ENCODE measurements around the gene IL20RB.
A peak's percentile ranks its signal among the peaks of the same experiment; 100 is the strongest.

IL20RB gene

DNA sequence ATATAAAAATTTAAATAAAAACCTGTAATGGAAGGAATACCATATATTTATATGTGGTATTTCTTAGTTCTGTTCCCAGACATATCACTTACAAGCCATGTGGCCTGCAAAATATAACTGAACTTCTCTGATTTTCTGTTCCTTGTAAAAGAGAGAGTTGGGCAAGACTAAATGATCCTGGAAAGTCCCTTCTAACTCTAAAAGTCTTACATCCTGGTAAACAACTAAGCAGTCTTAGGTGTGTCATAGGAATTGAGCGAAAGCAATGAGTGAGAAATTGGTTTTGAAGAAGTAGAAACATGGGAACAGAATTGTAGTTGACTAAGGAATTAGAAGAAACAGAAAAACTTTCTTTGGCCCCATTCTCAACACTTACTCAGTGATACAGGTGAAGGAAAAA is 25.3 kb upstream of the IL20RB start:
- no peak overlapping the region for H3K4me3 ChIP-seq (ENCODE audit: low read depth, low read length)
- TF ChIP-seq, protein P1, sequence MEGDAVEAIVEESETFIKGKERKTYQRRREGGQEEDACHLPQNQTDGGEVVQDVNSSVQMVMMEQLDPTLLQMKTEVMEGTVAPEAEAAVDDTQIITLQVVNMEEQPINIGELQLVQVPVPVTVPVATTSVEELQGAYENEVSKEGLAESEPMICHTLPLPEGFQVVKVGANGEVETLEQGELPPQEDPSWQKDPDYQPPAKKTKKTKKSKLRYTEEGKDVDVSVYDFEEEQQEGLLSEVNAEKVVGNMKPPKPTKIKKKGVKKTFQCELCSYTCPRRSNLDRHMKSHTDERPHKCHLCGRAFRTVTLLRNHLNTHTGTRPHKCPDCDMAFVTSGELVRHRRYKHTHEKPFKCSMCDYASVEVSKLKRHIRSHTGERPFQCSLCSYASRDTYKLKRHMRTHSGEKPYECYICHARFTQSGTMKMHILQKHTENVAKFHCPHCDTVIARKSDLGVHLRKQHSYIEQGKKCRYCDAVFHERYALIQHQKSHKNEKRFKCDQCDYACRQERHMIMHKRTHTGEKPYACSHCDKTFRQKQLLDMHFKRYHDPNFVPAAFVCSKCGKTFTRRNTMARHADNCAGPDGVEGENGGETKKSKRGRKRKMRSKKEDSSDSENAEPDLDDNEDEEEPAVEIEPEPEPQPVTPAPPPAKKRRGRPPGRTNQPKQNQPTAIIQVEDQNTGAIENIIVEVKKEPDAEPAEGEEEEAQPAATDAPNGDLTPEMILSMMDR (IDR thresholded peaks at IDR 0.05; ENCODE audit: insufficient read depth, low read depth, low read length, missing control alignments): no peak
- peak; percentile 40 for DNase-seq (ENCODE audit: low read depth)

DNA sequence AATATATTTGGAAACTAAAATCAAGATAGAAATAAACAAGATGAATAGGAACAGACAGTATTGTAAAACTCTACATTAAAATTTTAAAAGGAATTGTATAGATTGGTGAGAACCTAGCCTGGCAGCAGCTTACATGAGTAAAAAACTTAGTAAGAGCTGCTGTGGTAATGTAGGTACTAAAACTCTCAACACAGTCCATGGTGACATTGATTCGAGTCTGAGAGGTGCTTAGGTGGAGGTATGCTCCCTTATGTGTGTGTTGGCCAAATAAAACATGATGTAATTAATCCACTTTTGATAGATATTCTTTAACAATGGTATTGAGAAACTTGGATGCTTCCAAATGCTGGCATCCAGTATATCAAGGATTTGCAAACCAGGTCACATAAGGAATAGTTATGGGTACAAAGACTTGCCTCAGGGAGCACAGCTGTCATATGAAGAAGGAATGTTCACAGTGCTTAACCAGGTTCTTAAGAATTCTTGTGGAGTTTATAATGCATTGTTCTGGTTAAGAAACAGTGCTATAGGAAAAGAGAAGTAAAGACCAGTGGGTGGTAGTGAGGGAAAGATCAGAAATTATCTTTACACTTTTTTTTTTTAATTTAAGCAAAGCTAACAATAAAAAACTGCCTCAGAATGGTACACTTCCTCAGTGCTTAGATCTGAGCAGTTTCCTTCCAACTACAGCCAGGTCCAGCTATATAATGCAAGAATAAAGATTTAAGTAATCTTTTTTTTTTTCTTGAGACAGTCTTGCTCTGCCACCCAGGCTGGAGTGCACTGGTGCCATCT is 24.6 kb upstream of the IL20RB start:
- TF ChIP-seq, protein P1 (IDR thresholded peaks at IDR 0.05; ENCODE audit: insufficient read depth, low read depth, low read length, missing control alignments): no peak
- H3K4me3 ChIP-seq (ENCODE audit: low read depth, low read length): no peak overlapping the region
- DNase-seq (ENCODE audit: low read depth): peak; percentile 21

DNA sequence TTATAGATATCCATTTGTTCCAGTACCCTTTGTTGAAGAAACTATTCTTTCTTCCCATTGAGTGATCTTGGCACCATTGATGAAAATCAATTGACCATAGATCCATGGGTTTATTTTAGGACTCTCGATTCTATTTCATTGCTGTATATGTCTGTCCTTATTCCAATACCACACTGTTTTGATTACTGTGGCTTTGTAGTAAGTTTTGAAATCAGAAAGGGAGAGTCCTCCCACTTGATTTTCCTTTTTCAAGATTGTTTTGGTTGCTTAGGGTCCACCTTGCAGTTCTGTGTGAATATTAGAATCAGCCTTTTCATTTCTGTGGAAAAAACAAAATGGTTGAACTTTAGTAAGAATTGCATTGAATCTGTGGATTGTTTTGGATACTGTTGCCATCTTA is 20.6 kb upstream of the IL20RB start:
- no peak overlapping the region for H3K4me3 ChIP-seq (ENCODE audit: low read depth, low read length)
- DNase-seq (ENCODE audit: low read depth): no peak
- TF ChIP-seq, protein P1 (IDR thresholded peaks at IDR 0.05; ENCODE audit: insufficient read depth, low read depth, low read length, missing control alignments): no peak

DNA sequence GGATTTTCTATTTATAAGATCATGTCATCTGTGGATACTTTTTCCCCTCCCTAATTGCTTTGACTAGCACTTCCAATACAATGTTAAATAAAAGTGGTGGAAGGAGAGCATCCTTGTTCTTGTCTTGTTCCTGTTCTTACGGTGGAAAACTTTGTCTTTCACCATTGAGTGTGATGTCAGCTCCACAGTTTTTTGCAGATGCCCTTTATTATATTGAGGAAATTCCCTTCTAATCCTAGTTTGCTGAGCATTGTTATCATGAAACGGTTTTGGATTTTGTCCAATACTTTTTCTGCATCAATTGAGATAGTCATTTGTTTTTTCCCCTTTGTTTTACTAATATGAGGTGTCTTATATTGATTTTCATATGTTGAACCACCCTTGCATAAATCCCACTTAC is 19.9 kb upstream of the IL20RB start:
- no peak for DNase-seq (ENCODE audit: low read depth)
- TF ChIP-seq, protein P1 (IDR thresholded peaks at IDR 0.05; ENCODE audit: insufficient read depth, low read depth, low read length, missing control alignments): no peak

DNA sequence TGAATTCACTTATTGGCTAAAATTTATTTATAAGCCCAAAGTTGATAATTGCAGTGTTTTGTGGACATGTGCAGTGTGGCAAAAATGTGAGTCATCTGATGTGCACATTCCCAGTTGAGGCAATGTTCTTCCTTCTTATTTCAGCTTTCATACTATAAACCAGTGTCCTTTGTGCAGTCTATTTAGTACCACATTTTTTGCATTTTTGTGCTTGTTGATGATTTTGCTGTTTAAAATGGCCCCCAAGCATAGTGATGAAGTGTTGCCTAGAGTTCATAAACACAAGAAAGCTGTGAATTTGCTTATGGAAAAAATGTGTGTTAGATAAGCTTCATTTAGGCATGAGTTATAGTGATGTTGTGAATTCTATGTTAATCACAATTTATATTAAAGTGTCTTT is 19.4 kb upstream of the IL20RB start:
- TF ChIP-seq, protein P1 (IDR thresholded peaks at IDR 0.05; ENCODE audit: insufficient read depth, low read depth, low read length, missing control alignments): no peak
- no peak overlapping the region for H3K4me3 ChIP-seq (ENCODE audit: low read depth, low read length)
- DNase-seq (ENCODE audit: low read depth): no peak

More for the DNA sequence above, 19.9 kb upstream of the IL20RB start:
- H3K4me3 ChIP-seq (ENCODE audit: low read depth, low read length): no peak overlapping the region

DNA sequence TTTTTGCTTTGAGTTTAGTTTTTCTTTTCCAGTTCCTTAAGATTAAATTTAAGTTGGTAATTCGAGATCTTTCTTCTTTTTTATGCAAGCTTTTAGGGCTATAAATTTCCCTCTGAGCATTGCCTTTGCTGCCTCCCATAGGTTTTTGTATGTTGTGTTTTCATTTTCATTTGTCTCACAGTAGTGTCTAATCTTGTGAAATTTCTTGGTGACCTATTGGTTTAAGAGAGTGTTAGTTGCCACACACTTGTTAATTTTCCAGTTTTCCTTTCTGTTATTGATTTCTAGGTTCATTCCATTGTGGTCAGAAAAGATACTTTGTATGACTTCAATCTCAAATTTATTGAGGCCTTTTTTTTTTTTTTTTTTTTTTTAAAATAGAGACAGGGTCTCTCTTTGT is 18.3 kb upstream of the IL20RB start:
- DNase-seq (ENCODE audit: low read depth): peak; percentile 12
- TF ChIP-seq, protein P1 (IDR thresholded peaks at IDR 0.05; ENCODE audit: insufficient read depth, low read depth, low read length, missing control alignments): no peak
- no peak overlapping the region for H3K4me3 ChIP-seq (ENCODE audit: low read depth, low read length)

DNA sequence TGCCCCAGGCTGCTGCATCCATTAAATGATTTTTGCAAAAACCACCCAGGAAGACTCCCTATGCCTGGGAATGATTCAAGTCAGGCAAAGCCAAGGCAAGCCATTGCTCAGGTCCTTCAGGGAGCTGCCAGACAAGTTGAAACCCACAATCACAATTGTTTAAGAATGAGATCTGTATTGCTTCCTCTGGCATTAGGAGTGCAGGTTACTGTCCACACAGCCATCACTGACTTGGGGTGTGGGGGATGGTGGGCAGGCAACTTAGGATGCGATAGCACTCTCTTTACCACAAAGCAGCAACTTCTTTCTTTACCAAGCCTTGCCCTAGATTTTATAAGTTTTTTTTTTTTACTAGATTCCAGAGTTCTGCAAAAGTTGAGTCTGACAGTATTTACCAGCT is 15.0 kb upstream of the IL20RB start:
- TF ChIP-seq, protein P1 (IDR thresholded peaks at IDR 0.05; ENCODE audit: insufficient read depth, low read depth, low read length, missing control alignments): no peak
- no peak overlapping the region for H3K4me3 ChIP-seq (ENCODE audit: low read depth, low read length)
- DNase-seq (ENCODE audit: low read depth): no peak

Measured in GM12865 (cell line).